Fibroblast of skin of right quadriceps (primary cell): ENCODE measurements around the gene SMIM36.
"Not testable (repeated sequence)": the region's sequence is repeated elsewhere in the genome, so short reads cannot be mapped to it uniquely, and the experiment has no call there.

Experiments
- DNase-seq: peaks from one replicate; pipeline ENCODE4 v3.0.0-alpha.2; 2013

The SMIM36 gene

GRCh38 chr17:55410722-55411462 is 100.4 kb downstream of the SMIM36 start:
- DNase-seq = no peak

- DNase-seq = no peak
These were observed 102.0 kb downstream of the SMIM36 start for GRCh38 chr17:55409030-55409800.

GRCh38 chr17:55407641-55408566 is 103.3 kb downstream of the SMIM36 start:
- no peak for DNase-seq

GRCh38 chr17:55405600-55405999 is 105.7 kb downstream of the SMIM36 start:
- DNase-seq = no peak

GRCh38 chr17:55404197-55404596 is 107.1 kb downstream of the SMIM36 start:
- not testable (repeated sequence) for DNase-seq

- DNase-seq = no peak
These were observed 108.9 kb downstream of the SMIM36 start for GRCh38 chr17:55402374-55402773.
